Activated CD4-positive, alpha-beta T cell treated with anti-CD3 and anti-CD28 coated beads, Interleukin-2, amount 10 ng/mL, durations not matched to agents 7 days and 5 days (primary cell): ENCODE results near the gene LILRB5. TPM values are rescaled to one million over a fixed set of nuclear protein-coding genes. Genes with fewer than 3 reads are reported as not detected.
A peak's percentile ranks its signal among the peaks of the same experiment; 100 is the strongest.

ENCODE experiments used
- CTCF ChIA-PET: fragments of 350-600 bp; sonication (Branson Sonifier 250); formaldehyde crosslinking; loops from one replicate; lab custom pipeline; 2021; ENCODE audit warnings: antibody characterized with exemption; lab: Charles Lee
- POLR2A ChIA-PET: fragments of 350-600 bp; sonication (Branson Sonifier 250); formaldehyde crosslinking; loops from one replicate; lab custom pipeline; 2021; ENCODE audit warnings: antibody characterized with exemption; lab: Charles Lee
- DNase-seq: peaks from one replicate; pipeline ENCODE4 v3.0.0-alpha.2; 2020
- H3K27ac Mint-ChIP-seq: one replicate; pipeline ENCODE4 v1.8.0; 2021; ENCODE audit warnings: mild to moderate bottlenecking, moderate library complexity, mixed read lengths
- H3K27me3 Mint-ChIP-seq: one replicate; pipeline ENCODE4 v1.8.0; 2021; ENCODE audit warnings: mixed read lengths
- H3K36me3 Mint-ChIP-seq: one replicate; pipeline ENCODE4 v1.8.0; 2021; ENCODE audit warnings: low read depth, mixed read lengths
- H3K4me1 Mint-ChIP-seq: one replicate; pipeline ENCODE4 v1.8.0; 2021; ENCODE audit warnings: mixed read lengths
- H3K4me3 Mint-ChIP-seq: one replicate; pipeline ENCODE4 v1.8.0; 2021; ENCODE audit warnings: mild to moderate bottlenecking, moderate library complexity, mixed read lengths
- H3K9me3 Mint-ChIP-seq: one replicate; pipeline ENCODE4 v1.8.0; 2021; ENCODE audit warnings: mixed read lengths
- microRNA-seq: library from miRNA; unstranded; fragments of <30 nt; microRNA quantifications from one replicate; pipeline ENCODE4 v1.2.0, GENCODE V29; 2021; ENCODE audit warnings: borderline microRNAs expressed, borderline replicate concordance
- total RNA-seq, 2 experiments: library from RNA; stranded (reverse); gene quantifications; one replicate each; pipeline ENCODE4 v1.2.3, GENCODE V29; 2021

Gene LILRB5
- total RNA-seq, 2 experiments from 2014 or later = not detected

- ChIA-PET POLR2A (no interaction called here), CTCF (interaction anchor here (1.3 kb wide), 1 partner anchor 9 kb away, joined by 3 read pairs; no protein-coding TSS in a partner anchor)
- H3K27ac Mint-ChIP-seq = peak overlapping the region; percentile 99
- no peaks in the 10 kb centered on the region for H3K27me3 Mint-ChIP-seq
- peak overlapping the region; percentile 92 for H3K4me3 Mint-ChIP-seq
- no peak for DNase-seq
- peaks cover 62% of the 10 kb centered on the region for H3K4me1 Mint-ChIP-seq
- H3K36me3 Mint-ChIP-seq = peaks cover 62% of the 10 kb centered on the region
- H3K9me3 Mint-ChIP-seq = no peaks in the 10 kb centered on the region
Observed at GRCh38 chr19:54201980-54202379, 55.1 kb downstream of the LILRB5 start.

GRCh38 chr19:54201172-54201701 lies 55.8 kb downstream of the LILRB5 start:
- Mint-ChIP-seq H3K36me3 (peaks cover 54% of the 10 kb centered on the region), H3K27ac (peak overlapping the region; percentile 99), H3K27me3 (no peaks in the 10 kb centered on the region), H3K9me3 (no peaks in the 10 kb centered on the region), H3K4me1 (peaks cover 55% of the 10 kb centered on the region), H3K4me3 (peak overlapping the region; percentile 92)
- CTCF ChIA-PET = interaction anchor here (1.1 to 1.3 kb wide), 2 partner anchors 9 to 10 kb away, joined by 3 to 5 read pairs; partner anchors contain the start of gene TSEN34
- no peak for DNase-seq
- POLR2A ChIA-PET = interaction anchor here (0.7 to 1.1 kb wide), 4 partner anchors 10 to 1452 kb away, joined by 3 to 5 read pairs (median 3); partner anchors contain the start of genes LENG1 and MBOAT7

Small RNAs within 50 kb of the gene (microRNA-seq; reads per million reads assigned to microRNA genes)
- not detected for gene MIR4752

Other genes starting within 250 kb of the LILRB5 start
- gene VSTM1, start 193.4 kb downstream of the LILRB5 start, total RNA-seq = not detected
- gene TARM1, start 175.9 kb downstream of the LILRB5 start, total RNA-seq = not detected
- under 1 TPM; 0.15 to 0.32 TPM for gene OSCAR, start 156.5 kb downstream of the LILRB5 start, total RNA-seq
- 100 to 1,000 TPM; 128 to 148 TPM for gene NDUFA3, start 154.4 kb downstream of the LILRB5 start, total RNA-seq
- 10 to 100 TPM; 39.5 to 42.4 TPM for gene TFPT, start 141.6 kb downstream of the LILRB5 start, total RNA-seq
- 10 to 100 TPM; 74.1 to 83.8 TPM for gene PRPF31, start 141.5 kb downstream of the LILRB5 start, total RNA-seq
- gene CNOT3, start 119.5 kb downstream of the LILRB5 start, total RNA-seq = 10 to 100 TPM; 63.7 to 64.8 TPM
- gene LENG1, start 97.6 kb downstream of the LILRB5 start, total RNA-seq = 1 to 10 TPM; 7.6 to 9.1 TPM
- 1 to 10 TPM; 4.6 to 4.9 TPM for gene TMC4, start 84.1 kb downstream of the LILRB5 start, total RNA-seq
- 10 to 100 TPM; 56.0 to 61.0 TPM for gene MBOAT7, start 67.7 kb downstream of the LILRB5 start, total RNA-seq
- 10 to 100 TPM in 1 of 2 experiments, 1 to 10 TPM in 1; 7.9 to 10.2 TPM for gene TSEN34, start 66.0 kb downstream of the LILRB5 start, total RNA-seq
- gene RPS9, start 56.4 kb downstream of the LILRB5 start, total RNA-seq = 1,000 to 10,000 TPM; 1,257 to 1,351 TPM
- 1 to 10 TPM in 1 of 2 experiments, under 1 TPM in 1; 0.62 to 2.0 TPM for gene LILRB3, start 34.3 kb downstream of the LILRB5 start, total RNA-seq
- under 1 TPM; 0.37 to 0.45 TPM for gene LILRA6, start 14.5 kb downstream of the LILRB5 start, total RNA-seq
- gene LILRB2, start 23.8 kb upstream of the LILRB5 start, total RNA-seq = not detected
- not detected for gene LILRA5, start 55.9 kb upstream of the LILRB5 start, total RNA-seq
- gene LILRA4, start 81.9 kb upstream of the LILRB5 start, total RNA-seq = not detected
- gene LAIR1, start 107.7 kb upstream of the LILRB5 start, total RNA-seq = 10 to 100 TPM; 54.0 to 59.3 TPM
- gene TTYH1, start 158.2 kb upstream of the LILRB5 start, total RNA-seq = 1 to 10 TPM in 1 of 2 experiments, under 1 TPM in 1; 0.72 to 1.2 TPM
- 100 to 1,000 TPM; 245 to 248 TPM for gene LENG8, start 191.9 kb upstream of the LILRB5 start, total RNA-seq
- 1 to 10 TPM; 3.8 to 5.4 TPM for gene LENG9, start 206.5 kb upstream of the LILRB5 start, total RNA-seq
- not detected for gene CDC42EP5, start 216.0 kb upstream of the LILRB5 start, total RNA-seq
- 1 to 10 TPM; 3.1 to 3.7 TPM for gene LAIR2, start 245.6 kb upstream of the LILRB5 start, total RNA-seq